ENCODE data around the gene H2BK1.
A peak's percentile ranks its signal among the peaks of the same experiment; 100 is the strongest.

The H2BK1 gene

DNA sequence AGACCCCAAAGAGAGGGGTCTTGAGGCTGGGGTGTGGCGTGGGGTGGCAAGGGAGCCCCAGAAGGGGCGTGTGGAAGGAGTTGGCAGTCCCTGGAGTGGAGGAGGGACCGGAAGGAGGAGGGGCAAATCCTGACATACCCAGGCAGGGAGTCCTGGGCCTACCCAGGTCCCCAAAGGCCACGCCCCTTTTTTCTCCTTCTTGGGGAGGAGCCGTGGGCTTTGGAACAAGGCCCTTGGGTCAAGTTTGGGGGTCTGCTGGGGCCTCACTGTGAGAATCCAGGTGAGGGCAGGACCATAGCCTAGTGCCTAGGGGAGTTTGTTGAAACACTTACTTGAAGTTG, 39.4 kb upstream of the H2BK1 start:
- Histone ChIP-seq H3K36me3 (ENCODE audit: control insufficient read depth, insufficient read depth, low read length) (no peaks in the 10 kb centered on the region), H3K9ac (ENCODE audit: low read length) (peak overlapping the region; percentile 51), H3K4me3 (ENCODE audit: low read length) (no peak overlapping the region), H3K4me1 (ENCODE audit: control insufficient read depth, insufficient read depth, low read length) (peaks cover 44% of the 10 kb centered on the region), H3K9me3 (ENCODE audit: control insufficient read depth, low read length) (no peaks in the 10 kb centered on the region), H3K27me3 (ENCODE audit: control insufficient read depth, insufficient read depth, low read length) (peaks cover 79% of the 10 kb centered on the region)

DNA sequence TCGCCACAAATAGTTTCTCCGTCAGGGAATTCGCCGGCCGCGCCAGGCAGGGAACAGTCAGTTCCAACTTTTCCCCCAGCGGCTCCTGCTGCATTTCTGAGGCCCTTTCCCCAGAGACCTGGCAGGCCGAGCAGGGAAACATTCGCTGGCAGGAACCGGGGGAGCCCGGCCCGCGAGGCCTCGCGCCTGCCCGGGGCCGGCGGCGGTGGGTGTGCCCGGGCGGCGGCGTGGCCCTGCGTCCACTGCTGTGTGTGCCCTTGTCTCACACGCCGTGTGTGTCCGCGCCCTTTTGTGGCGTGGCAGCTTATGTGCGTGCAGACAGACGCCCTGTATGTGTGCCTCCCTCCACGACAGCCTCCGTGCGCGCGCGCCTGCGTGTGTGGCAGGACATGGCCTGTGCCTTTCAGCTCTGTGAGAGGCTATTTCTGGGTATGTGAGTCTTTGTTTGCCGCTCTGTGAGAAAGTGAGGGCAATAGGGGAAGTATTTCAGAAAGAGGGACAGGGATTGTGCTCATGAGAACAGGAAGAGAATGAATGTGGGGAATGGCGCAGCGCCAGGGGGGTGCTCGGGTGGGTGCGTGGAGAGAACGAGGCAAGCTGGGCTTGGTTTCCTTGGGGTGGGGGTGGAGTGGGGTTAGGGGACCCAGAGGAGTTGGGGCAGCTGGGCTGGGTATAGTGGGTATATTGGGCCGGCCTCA, 38.9 kb upstream of the H2BK1 start:
- peaks cover 80% of the 10 kb centered on the region for H3K27me3 ChIP-seq (ENCODE audit: control insufficient read depth, insufficient read depth, low read length)
- H3K4me3 ChIP-seq (ENCODE audit: low read length): no peak overlapping the region
- H3K36me3 ChIP-seq (ENCODE audit: control insufficient read depth, insufficient read depth, low read length): no peaks in the 10 kb centered on the region
- H3K9ac ChIP-seq (ENCODE audit: low read length): peak overlapping the region; percentile 51
- peaks cover 49% of the 10 kb centered on the region for H3K4me1 ChIP-seq (ENCODE audit: control insufficient read depth, insufficient read depth, low read length)
- H3K9me3 ChIP-seq (ENCODE audit: control insufficient read depth, low read length): no peaks in the 10 kb centered on the region

DNA sequence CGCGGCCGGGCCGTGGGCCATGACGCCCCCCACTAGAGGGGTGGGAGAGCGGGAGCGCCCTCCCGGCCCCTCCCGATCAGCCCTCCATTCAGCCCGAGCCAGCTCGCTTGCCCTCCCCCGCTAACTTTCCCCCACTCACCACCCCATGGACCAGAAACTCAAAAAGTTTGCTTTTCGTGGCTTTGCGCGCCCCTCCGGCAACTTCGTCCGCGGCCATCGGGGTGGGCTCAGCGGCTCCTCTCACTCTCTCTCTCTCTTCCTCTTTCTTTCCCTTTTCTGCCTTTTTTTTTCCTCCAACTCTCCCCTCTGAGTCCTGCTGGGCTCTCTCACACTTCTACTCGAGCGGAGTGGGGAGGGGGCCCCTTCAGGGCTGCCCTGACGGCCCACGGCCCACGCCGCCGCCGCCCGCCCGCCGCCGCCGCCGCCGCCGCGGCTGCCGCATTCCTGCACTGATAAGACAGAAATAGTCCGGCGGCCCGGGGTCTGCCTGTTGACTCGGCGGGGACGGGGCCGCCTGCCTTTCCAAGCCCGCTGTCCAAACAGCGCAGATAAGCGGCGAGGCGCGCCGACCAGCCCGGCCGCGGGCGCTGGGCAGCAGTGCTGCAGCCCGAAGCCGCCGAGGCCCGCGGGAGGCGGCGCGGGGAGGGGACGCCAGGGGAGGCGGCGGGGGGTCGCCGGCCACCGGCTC, 38.2 kb upstream of the H2BK1 start, which contains the start of gene SMARCD3:
Gene SMARCD3, minus strand, starts transcription at position 349 of the 688 bp plus-strand sequence. Its CDS starts 132 bp downstream, at position 217.
- Histone ChIP-seq H3K4me3 (ENCODE audit: low read length) (no peak within 1 kb of the TSS), H3K36me3 (ENCODE audit: control insufficient read depth, insufficient read depth, low read length) (no peaks in the 10 kb centered on the region), H3K27me3 (ENCODE audit: control insufficient read depth, insufficient read depth, low read length) (peaks cover 82% of the 10 kb centered on the region), H3K4me1 (ENCODE audit: control insufficient read depth, insufficient read depth, low read length) (peaks cover 56% of the 10 kb centered on the region), H3K9ac (ENCODE audit: low read length) (peak within 1 kb of the TSS; percentile 55), H3K9me3 (ENCODE audit: control insufficient read depth, low read length) (no peaks in the 10 kb centered on the region)

DNA sequence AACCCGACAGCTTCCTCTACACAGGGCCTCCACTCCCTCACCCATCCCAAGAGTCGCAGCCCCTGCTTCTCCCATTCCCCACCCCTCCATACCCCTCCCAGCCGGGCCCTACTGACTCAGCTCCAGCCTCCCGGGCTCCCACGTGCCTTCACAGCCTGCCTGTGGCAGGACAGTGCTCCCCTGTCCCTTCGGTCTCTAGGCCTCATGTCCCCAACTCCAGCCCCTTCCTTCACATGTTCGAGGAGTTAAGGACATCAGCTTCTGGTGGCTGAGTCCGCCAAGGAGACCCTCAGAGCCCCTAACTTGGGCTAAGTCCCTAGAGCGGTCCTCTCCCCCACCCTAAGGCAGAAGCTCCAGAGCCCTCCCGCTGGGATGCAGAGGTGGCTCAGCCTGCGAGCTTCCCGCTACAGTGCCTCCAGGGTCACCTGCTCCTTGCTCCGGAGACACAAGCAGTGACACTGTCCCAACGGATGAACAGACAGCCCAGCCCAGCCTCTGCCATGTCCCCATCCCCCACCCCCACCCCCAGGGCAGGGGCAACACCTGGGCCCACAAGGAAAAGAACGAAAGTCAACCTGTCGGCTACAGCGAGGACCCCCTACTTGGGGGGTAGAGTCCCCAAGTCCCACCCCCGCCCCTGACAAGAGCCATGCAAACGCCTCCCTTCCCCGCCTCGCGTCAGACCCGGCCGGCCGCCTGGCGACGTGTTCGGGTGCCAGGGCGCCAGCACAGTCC, 37.5 kb upstream of the H2BK1 start:
- Histone ChIP-seq H3K9me3 (ENCODE audit: control insufficient read depth, low read length) (no peaks in the 10 kb centered on the region), H3K4me3 (ENCODE audit: low read length) (no peak overlapping the region), H3K9ac (ENCODE audit: low read length) (peak overlapping the region; percentile 55), H3K27me3 (ENCODE audit: control insufficient read depth, insufficient read depth, low read length) (peaks cover 77% of the 10 kb centered on the region), H3K4me1 (ENCODE audit: control insufficient read depth, insufficient read depth, low read length) (peaks cover 61% of the 10 kb centered on the region), H3K36me3 (ENCODE audit: control insufficient read depth, insufficient read depth, low read length) (no peaks in the 10 kb centered on the region)

DNA sequence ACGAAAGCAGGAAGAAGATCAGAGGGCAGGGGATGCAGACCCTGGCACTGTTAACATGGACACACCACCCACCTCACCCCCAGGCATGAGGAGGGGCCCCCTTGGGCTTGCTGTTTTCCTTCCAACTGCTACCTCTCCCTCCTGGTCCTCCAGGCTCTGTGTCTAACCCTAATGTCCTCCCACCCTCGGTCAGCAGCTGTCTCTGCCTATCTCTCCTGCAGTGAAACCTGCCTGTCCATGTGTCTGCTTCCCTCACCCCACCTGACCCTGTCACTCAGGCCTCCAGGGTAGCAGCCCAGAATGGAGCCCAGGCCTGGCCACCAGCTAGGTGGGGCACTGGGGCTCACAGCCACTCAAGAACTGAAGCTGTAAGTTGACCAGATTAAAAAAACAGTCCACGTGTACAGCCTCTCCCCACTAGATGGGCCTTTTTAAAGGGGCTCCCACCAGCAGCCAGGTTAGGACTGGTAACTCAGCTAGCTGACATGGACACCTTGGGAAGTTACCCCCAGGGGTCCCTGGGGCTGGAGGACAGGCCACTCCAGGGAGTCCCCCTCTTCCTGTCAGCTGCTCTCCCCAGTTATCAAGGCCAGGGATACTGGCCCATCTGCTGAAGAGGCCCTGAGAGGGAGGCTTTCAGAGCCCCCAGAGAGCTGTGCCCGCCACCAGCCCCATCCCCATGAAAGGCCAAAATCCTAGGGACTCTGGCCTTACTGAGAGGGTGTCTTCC, 36.7 kb upstream of the H2BK1 start:
- H3K27me3 ChIP-seq (ENCODE audit: control insufficient read depth, insufficient read depth, low read length): peaks cover 73% of the 10 kb centered on the region
- no peaks in the 10 kb centered on the region for H3K36me3 ChIP-seq (ENCODE audit: control insufficient read depth, insufficient read depth, low read length)
- H3K9me3 ChIP-seq (ENCODE audit: control insufficient read depth, low read length): no peaks in the 10 kb centered on the region
- H3K9ac ChIP-seq (ENCODE audit: low read length): peak overlapping the region; percentile 51
- no peak overlapping the region for H3K4me3 ChIP-seq (ENCODE audit: low read length)
- H3K4me1 ChIP-seq (ENCODE audit: control insufficient read depth, insufficient read depth, low read length): peaks cover 61% of the 10 kb centered on the region

DNA sequence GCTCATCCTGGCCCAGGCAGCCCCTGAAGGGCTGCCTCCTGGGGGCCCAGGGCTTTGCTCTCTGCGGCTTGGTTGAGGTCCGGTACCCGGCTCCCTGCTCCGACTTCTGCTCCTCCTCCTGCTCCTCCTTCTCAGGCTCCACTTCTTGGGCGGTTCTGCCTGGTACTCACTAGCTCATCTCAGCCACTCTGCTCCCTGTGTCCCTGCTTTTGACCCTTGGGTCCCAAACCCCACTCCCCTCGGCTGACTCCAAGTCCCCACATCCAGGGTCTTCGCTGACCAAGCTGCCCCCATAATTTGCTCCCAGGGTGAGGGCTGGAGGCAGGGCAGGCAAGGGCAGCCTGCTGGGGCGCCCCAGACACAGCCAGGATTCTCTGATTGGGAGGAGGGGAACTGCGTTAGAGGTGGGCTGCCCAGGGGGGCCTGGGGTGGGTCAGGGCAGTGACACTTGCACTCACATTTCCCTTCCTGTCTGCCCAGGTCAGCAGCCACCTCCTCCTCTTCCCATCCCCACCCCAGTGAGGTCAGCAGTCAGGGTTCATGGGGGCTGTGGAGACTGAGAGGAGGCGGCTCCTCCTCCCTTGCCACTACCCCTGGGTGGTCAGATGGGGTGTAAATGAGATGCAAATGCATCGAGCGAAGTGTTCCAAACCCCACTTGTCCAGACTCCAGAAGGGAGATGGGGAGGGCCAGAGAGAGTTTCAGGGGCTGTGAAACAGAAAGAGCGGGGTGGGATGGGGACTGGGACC, 36.0 kb upstream of the H2BK1 start:
- Histone ChIP-seq H3K36me3 (ENCODE audit: control insufficient read depth, insufficient read depth, low read length) (no peaks in the 10 kb centered on the region), H3K27me3 (ENCODE audit: control insufficient read depth, insufficient read depth, low read length) (peaks cover 68% of the 10 kb centered on the region), H3K4me1 (ENCODE audit: control insufficient read depth, insufficient read depth, low read length) (peaks cover 58% of the 10 kb centered on the region), H3K9ac (ENCODE audit: low read length) (no peak overlapping the region), H3K4me3 (ENCODE audit: low read length) (no peak overlapping the region), H3K9me3 (ENCODE audit: control insufficient read depth, low read length) (no peaks in the 10 kb centered on the region)

DNA sequence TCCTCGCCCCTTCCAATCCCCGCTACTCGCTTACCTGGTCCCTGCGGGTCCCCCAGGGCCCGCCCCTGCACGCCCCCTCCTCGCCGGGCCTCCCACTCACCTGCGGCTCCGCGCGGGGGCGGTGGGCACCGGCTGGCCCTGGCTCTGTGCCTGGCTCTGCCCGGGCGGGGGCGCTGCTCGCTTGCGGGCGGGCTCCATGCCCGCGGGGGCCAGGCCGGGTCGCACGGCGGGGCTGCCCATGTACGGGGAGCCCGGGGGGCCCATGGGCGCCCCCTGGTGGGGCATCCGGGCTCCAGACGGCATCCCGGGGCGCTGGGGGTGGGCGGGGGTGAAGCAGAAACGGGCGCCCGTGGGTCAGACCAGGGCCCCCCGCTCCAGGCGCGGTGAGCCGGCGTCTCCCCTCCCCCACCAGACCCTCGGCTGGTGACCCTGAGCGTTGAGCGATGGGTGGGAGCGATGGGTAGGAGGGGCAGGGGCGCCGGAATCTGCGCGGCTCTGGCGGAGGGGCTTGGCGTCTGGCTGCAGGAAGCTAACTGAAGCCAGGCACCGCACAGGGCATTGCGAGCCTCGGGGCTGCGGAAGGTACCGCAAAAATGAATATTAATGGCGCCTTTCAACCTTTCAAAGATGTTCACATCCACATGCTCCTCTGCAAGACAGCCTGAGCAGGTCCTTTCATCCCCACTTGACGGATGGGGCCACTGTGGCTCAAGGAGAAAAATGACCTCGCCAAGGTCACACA, 35.2 kb upstream of the H2BK1 start:
- no peaks in the 10 kb centered on the region for H3K9me3 ChIP-seq (ENCODE audit: control insufficient read depth, low read length)
- no peak overlapping the region for H3K4me3 ChIP-seq (ENCODE audit: low read length)
- H3K4me1 ChIP-seq (ENCODE audit: control insufficient read depth, insufficient read depth, low read length): peaks cover 51% of the 10 kb centered on the region
- H3K27me3 ChIP-seq (ENCODE audit: control insufficient read depth, insufficient read depth, low read length): peaks cover 61% of the 10 kb centered on the region
- no peaks in the 10 kb centered on the region for H3K36me3 ChIP-seq (ENCODE audit: control insufficient read depth, insufficient read depth, low read length)
- H3K9ac ChIP-seq (ENCODE audit: low read length): no peak overlapping the region

DNA sequence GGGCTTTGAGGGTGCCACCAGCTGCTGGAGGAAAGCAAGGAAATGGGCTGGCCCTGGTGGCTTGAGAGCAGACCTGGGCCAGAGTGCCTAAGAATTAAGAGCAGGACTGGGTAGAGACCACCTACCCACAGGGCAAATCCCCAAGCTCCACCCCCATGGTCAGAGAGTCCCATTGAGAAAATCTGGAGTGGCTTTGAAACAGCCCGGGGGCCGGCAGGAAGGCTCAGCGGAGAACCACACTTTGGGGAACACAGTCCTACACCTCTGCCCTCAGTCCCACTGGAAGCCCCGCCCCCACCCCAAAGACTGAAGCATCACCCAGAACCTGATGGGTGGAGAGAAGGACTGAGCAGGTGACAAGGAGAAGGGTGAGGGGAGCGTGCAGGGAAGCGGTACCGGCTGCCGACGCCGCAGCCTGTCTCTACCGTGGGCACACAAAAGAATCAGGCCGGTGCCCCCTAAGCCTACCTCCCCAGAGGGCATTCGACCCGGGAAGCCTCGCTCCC, 34.6 kb upstream of the H2BK1 start:
- no peaks in the 10 kb centered on the region for H3K9me3 ChIP-seq (ENCODE audit: control insufficient read depth, low read length)
- no peaks in the 10 kb centered on the region for H3K36me3 ChIP-seq (ENCODE audit: control insufficient read depth, insufficient read depth, low read length)
- peaks cover 55% of the 10 kb centered on the region for H3K27me3 ChIP-seq (ENCODE audit: control insufficient read depth, insufficient read depth, low read length)
- peaks cover 45% of the 10 kb centered on the region for H3K4me1 ChIP-seq (ENCODE audit: control insufficient read depth, insufficient read depth, low read length)
- H3K9ac ChIP-seq (ENCODE audit: low read length): no peak overlapping the region
- no peak overlapping the region for H3K4me3 ChIP-seq (ENCODE audit: low read length)

DNA sequence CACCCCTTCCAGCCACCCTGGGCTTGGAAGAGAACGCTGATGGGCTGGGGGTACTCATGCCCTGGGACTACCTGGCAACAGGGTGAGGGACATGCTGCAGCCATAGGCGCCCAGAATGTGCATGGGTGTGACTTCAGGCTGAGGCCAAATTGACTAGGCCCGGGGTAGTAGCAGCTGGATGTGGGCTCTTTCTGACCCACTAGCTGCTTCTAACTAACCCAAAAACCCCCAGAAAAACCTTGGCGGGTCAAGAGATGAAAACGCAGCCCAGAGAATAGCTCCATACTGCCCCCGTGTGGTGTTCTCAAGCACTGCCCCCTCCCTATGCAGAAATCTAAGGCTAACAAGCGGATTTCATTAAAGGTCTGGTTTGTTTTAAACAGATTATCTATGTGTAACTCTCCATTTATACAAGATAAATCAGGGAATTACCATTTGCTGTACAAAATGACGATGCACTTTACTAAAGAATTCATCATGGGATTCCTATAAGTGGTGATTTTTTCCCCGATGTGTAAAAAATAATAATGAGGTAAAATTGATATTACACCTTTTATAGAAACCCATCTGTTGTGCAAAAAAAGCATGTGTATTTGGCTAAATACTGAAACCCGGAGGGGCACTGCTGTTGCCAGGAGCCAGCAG, 34.0 kb upstream of the H2BK1 start:
- H3K4me1 ChIP-seq (ENCODE audit: control insufficient read depth, insufficient read depth, low read length): peaks cover 39% of the 10 kb centered on the region
- no peaks in the 10 kb centered on the region for H3K9me3 ChIP-seq (ENCODE audit: control insufficient read depth, low read length)
- no peak overlapping the region for H3K9ac ChIP-seq (ENCODE audit: low read length)
- peaks cover 51% of the 10 kb centered on the region for H3K27me3 ChIP-seq (ENCODE audit: control insufficient read depth, insufficient read depth, low read length)
- H3K4me3 ChIP-seq (ENCODE audit: low read length): no peak overlapping the region
- no peaks in the 10 kb centered on the region for H3K36me3 ChIP-seq (ENCODE audit: control insufficient read depth, insufficient read depth, low read length)

DNA sequence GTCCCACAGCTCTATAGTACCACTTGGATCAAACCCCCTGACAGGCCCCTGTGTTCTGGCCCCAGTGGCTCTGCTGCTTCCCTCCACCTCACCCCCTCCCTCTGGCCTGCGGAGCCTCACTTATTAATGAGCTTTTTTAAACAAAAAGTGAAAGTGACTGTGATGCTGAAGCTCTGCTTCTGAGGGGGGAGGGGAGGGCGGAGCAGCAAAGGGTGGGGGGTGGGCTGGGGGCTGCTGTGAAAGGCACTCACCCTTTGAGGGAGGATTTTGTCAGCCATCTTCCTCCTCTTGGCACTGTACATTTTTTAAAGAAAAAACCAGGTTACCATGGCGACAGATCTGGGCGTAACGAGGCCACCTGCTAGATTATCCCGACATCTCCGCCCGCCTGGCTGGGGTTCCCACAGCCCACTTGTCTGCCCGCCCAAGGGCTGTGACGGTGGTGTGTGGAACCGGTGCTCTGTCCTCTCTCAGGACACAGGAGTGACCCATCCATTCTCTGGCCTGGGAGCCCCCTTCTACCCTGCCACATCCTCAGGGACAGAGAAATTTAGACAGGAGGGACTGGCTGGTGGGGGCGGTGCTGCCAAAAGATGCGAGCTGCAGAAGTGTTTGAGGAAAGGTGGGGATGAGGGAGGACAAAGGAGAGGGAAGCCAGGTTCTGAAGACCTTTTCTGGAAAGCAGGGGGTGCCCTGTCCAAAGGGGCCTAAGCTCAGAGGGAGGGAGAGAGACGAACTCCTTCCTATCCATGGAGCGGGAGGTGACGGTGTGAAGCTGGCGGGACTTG, 33.3 kb upstream of the H2BK1 start:
- H3K27me3 ChIP-seq (ENCODE audit: control insufficient read depth, insufficient read depth, low read length): peaks cover 51% of the 10 kb centered on the region
- H3K4me1 ChIP-seq (ENCODE audit: control insufficient read depth, insufficient read depth, low read length): peaks cover 34% of the 10 kb centered on the region
- H3K36me3 ChIP-seq (ENCODE audit: control insufficient read depth, insufficient read depth, low read length): no peaks in the 10 kb centered on the region
- H3K4me3 ChIP-seq (ENCODE audit: low read length): no peak overlapping the region
- H3K9me3 ChIP-seq (ENCODE audit: control insufficient read depth, low read length): no peaks in the 10 kb centered on the region
- H3K9ac ChIP-seq (ENCODE audit: low read length): peak overlapping the region; percentile 4
